HG02642 (cell line): ENCODE measurements around the gene NT5C2.
A peak's percentile ranks its signal among the peaks of the same experiment; 100 is the strongest.
"Not testable (repeated sequence)": the region's sequence is repeated elsewhere in the genome, so short reads cannot be mapped to it uniquely, and the experiment has no call there.

Experiments used
- ATAC-seq: cut with Tn5 transposase; IDR thresholded peaks from one replicate; pipeline ENCODE4 v1.9.1; 2021; ENCODE audit warnings: mild to moderate bottlenecking; ENCODE audit not compliant: unreplicated experiment, poor library complexity

NT5C2 gene

DNA sequence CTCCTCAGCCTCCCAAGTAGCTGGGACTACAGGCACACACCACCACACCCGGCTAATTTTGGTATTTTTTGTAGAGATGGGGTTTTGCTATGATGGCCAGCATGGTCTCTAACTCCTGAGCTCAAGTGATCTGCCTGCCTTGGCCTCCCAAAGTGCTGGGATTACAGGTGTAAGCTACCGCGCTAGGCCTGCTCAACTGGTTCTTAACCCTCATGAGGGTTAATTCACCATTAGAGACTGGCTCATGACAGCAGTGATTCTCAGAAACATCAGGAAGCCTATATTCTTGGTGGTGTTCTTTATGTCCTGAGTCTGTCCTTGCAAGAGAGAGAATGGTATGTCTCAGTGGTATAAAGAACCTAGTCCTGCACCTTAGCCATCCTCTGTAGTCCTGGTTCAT lies 10.4 kb upstream of the NT5C2 start:
- ATAC-seq, result no peak

- no peak for ATAC-seq
Observed at GRCh38 chr10:103202319-103202718, 9.2 kb upstream of the NT5C2 start.

GRCh38 chr10:103199488-103199887 lies 6.4 kb upstream of the NT5C2 start:
- ATAC-seq, result no peak

GRCh38 chr10:103198648-103199047 lies 5.6 kb upstream of the NT5C2 start:
- ATAC-seq, result no peak

- ATAC-seq, result no peak
Observed at GRCh38 chr10:103197903-103198302, 4.8 kb upstream of the NT5C2 start.

DNA sequence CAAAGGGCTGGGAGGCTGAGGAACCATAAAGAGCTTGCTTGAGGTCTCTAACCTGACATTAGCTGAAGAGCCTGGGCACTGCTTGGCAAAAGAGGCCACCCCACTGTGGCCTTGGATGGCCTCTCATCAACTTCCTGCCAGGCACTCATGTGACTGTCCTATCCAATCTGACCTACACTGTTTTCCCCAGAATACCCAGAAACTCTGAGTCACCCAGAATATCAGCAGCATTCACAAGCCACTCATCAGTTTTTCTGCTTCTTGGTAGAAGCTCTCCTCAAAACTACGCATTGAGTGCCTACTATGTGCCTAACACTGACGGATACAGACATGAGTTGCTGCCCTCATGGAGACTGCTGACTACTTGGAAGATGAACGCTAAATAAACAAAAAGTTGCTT lies 4.1 kb upstream of the NT5C2 start:
- no peak for ATAC-seq

- no peak for ATAC-seq
Observed at GRCh38 chr10:103196516-103196915, 3.4 kb upstream of the NT5C2 start.

DNA sequence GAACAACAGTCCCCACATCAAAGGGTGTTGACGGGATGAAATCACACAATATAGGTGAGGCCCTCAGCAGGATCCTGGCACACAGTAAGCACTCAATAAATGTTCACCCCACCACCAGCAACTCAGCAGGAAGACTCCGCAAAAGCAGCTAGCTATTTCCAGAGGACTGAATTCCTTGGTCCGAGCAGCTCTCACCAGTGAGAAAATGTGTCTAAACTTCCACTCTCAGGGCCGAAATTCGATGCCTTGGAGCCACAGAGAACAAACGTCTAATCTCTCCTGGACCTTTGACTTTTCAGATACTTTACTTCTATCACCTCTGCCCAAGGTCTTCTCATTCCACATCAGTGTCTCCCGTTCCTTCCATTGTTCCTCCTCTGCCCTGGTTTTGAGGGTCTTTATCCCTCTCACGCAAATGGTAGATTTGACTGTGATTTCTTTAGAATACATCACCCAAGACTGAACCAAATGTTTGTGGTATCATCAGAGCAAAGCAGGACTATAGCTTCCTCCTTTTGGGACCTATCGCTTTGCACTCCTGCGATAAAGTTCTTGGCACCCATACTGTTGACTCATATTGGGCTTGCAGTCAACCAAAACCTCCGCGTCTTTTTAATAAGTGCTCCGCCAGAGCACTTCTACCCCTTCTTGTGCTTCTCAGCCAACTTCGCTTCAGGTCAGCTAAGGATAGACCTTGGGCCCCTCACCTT lies 903 bp upstream of the NT5C2 start:
- no peak for ATAC-seq

DNA sequence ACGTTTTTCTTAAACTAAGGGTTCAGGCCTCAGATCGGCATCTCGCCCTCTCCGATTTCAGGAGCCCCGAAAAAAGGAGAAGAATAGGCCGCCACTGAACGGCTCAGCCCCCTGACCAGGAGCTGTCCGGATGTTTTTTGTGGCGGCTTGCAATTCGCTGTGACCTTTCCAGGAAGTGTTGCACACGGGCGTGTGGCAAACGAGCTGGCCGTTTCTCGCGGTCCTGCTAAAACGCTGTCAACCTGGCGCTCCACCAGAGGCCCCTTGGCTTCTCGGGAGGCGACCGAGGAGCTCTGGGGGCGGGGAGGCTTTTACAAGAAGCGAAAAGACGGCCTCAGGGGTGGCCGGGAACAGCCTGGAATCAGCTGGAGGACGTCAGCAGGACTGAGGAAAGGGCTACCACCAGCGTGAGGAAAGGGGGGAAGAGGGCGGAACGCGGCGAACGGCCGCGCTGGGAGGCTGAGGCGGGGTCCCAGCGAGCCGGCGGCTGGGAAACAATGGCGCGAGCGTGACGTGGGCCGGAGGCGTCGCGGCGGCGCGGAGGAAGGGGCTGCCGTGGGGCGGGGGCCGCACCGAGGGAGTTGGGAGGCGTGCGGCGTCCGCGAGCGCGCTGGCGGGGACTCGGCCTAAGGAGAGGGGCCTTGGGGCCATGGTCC lies 493 bp downstream of the NT5C2 start:
- ATAC-seq, result peak; percentile 51

- ATAC-seq, result peak; percentile 17
Observed at GRCh38 chr10:103192089-103192450, 1.0 kb downstream of the NT5C2 start.

DNA sequence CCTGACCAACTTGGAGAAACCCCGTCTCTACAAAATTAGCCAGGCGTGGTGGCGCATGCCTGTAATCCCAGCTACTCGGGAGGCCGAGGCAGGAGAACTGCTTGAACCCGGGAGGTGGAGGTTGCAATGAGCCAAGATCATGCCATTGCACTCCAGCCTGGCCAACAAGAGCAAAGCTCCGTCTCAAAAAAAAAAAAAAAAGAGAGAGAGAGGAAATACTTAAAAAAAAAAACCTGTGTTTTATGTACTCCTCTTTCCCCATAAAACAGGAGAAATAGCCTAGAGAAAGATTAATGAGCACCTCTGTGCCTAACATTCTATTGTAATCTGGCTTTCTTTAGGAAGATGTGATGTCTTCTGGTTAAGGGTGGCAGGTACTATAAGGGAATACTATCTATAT lies 1.9 kb downstream of the NT5C2 start:
- ATAC-seq, result not testable (repeated sequence)

DNA sequence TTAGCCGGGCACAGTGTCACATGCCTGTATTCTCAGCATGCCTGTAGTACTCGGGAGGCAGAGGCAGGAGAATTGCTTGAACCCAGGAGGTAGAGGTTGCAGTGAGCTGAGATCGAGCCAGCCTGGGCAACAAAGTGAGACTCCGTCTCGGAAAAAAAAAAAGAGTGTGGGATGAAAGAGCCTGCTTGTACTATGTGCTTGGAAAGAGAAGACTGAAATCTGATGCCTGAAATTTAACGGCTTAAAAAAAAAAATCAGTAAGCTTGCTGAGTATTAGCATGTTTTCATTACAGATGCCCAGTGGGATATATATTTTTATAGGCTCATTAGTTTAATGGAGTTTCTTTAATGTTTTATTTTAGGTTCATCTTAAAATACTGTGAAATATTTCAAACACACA lies 4.2 kb downstream of the NT5C2 start:
- no peak for ATAC-seq

DNA sequence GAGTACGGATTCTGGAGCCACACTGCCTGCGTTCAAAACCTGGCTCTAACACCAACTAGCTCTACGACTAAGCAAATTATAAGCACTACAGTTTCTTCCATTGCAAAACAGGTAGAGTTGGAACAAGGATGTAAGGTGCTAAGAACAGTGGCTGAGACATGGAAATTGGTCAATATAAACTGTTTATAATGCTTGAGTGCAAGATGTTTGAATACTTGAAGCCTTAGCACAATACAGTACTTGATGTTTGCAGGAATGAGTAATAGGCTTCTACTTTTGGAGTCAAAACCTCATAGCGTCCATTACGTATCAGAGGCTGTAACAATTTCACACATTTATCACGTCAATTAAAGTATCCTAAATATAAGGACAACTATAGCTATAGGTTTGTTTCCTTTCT lies 6.9 kb downstream of the NT5C2 start:
- ATAC-seq, result no peak

GRCh38 chr10:103184615-103185014 lies 8.5 kb downstream of the NT5C2 start:
- ATAC-seq, result no peak

GRCh38 chr10:103183991-103184451 lies 9.1 kb downstream of the NT5C2 start:
- not testable (repeated sequence) for ATAC-seq

DNA sequence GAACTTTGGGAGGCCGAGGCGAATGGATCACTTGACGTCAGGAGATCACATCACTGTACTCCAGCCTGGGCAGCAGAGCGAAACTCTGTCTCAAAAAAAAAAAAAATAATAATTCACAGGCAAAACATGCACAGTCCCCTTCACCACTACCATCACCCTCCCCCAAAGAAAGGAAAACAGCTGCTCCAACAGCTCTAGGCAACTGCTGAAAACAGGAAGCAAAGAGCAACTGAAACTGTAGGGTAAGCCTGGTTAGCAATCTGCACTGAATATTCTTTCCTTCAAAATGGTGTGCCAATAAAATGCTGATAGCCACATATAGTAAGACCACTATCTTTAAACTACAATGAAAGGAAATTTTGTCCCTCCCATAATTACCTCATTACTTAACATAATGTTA lies 11.8 kb downstream of the NT5C2 start:
- ATAC-seq, result peak; percentile 83

- ATAC-seq, result no peak
Observed at GRCh38 chr10:103180491-103180890, 12.6 kb downstream of the NT5C2 start.

DNA sequence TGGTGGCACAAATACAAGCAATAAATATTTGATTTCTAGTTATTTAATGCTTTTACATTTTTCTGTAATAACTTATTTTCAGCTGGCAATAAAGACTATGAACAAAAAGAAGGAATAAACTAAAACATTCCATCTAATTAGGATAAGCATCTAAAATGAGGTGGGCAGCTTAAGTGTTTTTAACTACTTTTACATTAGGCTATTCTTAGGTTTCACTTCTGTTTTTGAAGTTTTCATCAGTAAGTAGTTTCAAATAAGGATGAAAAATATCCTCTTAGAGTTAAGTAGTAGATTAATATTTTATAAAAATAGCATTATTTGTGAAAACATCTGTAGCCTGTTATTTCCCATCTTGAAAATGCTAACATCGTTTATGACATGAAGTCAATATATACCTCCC lies 15.9 kb downstream of the NT5C2 start:
- no peak for ATAC-seq

DNA sequence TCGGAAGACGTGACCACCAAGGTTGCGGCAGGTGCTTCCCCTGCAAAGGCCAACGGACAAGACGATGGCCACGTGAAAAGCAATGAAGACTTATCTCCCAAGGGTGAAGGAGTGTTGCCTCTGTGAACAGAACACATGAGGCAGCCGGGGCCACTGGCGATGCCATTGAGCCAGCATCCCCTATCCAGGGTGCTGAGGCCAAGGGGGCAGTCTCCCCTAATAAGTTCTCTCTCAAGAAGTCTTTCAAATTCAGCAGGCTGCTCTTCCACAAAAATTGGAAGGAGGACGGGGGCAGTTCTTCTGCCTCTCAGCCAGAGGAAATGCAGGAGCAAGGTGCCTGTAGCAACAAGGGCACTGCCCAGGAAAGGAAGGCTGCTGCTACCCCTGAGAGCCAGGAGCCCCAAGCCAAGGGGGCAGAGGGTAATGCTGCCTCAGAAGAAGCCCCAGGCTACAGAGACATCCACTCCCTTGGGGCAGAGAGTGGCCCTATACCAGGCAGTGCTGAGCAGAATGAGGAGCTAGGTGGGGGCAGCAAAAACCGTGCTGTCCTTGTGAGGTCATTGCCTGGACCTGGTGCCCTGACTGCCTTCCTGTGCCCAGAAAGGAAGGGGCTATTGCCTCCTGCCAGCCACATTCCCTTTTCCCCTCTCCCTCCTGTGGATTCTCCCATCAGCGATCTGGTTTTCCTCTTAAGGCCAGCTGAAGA lies 17.3 kb downstream of the NT5C2 start:
- ATAC-seq, result no peak

DNA sequence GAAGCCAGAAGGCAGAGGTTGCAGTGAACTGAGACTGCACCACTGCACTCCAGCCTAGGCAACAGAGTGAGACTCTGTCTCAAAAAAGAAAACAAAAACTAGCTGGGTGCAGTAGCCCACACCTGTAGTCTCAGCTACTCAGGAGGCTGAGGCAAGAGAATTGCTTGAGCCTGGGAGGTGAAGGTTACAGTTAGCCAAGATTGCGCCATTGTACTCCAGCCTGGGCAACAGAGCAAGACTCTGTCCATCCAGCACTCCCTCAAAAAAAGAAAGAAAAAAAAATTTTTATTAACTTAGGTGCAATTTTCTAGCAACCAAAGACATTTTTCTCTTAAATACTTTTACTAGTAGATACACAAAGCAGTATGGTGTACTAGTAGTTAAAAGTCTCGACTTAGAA lies 18.7 kb downstream of the NT5C2 start:
- not testable (repeated sequence) for ATAC-seq

DNA sequence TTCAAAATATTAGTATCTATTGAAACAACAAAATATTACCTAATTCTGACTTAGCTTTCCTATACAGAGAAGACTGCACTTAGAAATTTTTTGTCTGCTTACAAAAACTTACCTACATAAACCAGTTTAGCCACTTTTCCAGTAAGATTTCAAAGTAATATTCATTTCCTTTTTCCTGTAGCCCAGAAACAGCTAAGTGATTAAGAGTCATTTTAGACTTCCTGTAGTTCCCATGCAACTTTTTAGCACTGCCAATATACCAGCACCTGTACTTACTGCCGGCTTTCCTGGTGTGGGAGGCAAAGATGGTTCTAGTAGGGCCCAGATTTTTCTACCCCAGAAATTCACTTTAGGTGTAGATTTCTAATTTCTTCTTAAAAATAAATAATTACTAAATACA lies 21.8 kb downstream of the NT5C2 start:
- no peak for ATAC-seq
